Smooth muscle cell of the brain vasculature (primary cell): Measurements from ENCODE around the gene RAP1GDS1.
"Not testable (repeated sequence)": the region's sequence is repeated elsewhere in the genome, so short reads cannot be mapped to it uniquely, and the experiment has no call there.

ENCODE experiments used
- DNase-seq: peaks from one replicate; pipeline ENCODE4 v3.0.0-alpha.2; 2012; ENCODE audit warnings: low read depth, low spot score

Gene RAP1GDS1

GRCh38 chr4:98288671-98289070, 27.5 kb downstream of the RAP1GDS1 start:
- not testable (repeated sequence) for DNase-seq

GRCh38 chr4:98289375-98289774, 28.2 kb downstream of the RAP1GDS1 start:
- DNase-seq: no peak

GRCh38 chr4:98290511-98290910, 29.3 kb downstream of the RAP1GDS1 start:
- DNase-seq: no peak

- DNase-seq: no peak
Measured at GRCh38 chr4:98293104-98293887, 32.1 kb downstream of the RAP1GDS1 start.

GRCh38 chr4:98298022-98298421, 36.8 kb downstream of the RAP1GDS1 start:
- DNase-seq: no peak

GRCh38 chr4:98300706-98301105, 39.5 kb downstream of the RAP1GDS1 start:
- DNase-seq: no peak

- no peak for DNase-seq
Measured at GRCh38 chr4:98305576-98305975, 44.4 kb downstream of the RAP1GDS1 start.

GRCh38 chr4:98310867-98311266, 49.7 kb downstream of the RAP1GDS1 start:
- no peak for DNase-seq

- no peak for DNase-seq
Measured at GRCh38 chr4:98311656-98312055, 50.5 kb downstream of the RAP1GDS1 start.

- DNase-seq: no peak
Measured at GRCh38 chr4:98314791-98315565, 53.8 kb downstream of the RAP1GDS1 start.

- DNase-seq: no peak
Measured at GRCh38 chr4:98318521-98318920, 57.3 kb downstream of the RAP1GDS1 start.

GRCh38 chr4:98319021-98319420, 57.8 kb downstream of the RAP1GDS1 start:
- no peak for DNase-seq

GRCh38 chr4:98326168-98326567, 65.0 kb downstream of the RAP1GDS1 start:
- no peak for DNase-seq

- DNase-seq: no peak
Measured at GRCh38 chr4:98327694-98328093, 66.5 kb downstream of the RAP1GDS1 start.

GRCh38 chr4:98329879-98330640, 68.9 kb downstream of the RAP1GDS1 start:
- DNase-seq: not testable (repeated sequence)

- DNase-seq: no peak
Measured at GRCh38 chr4:98332017-98332416, 70.8 kb downstream of the RAP1GDS1 start.

GRCh38 chr4:98334461-98334860, 73.3 kb downstream of the RAP1GDS1 start:
- no peak for DNase-seq

- no peak for DNase-seq
Measured at GRCh38 chr4:98338761-98339438, 77.7 kb downstream of the RAP1GDS1 start.

- DNase-seq: peak; percentile 10
Measured at GRCh38 chr4:98341309-98341708, 80.1 kb downstream of the RAP1GDS1 start.

GRCh38 chr4:98343626-98344025, 82.4 kb downstream of the RAP1GDS1 start:
- no peak for DNase-seq

GRCh38 chr4:98345838-98346237, 84.7 kb downstream of the RAP1GDS1 start:
- no peak for DNase-seq

GRCh38 chr4:98352396-98352795, 91.2 kb downstream of the RAP1GDS1 start:
- no peak for DNase-seq
